Measurements from ENCODE around the gene JPT2. TPM values are rescaled to one million over a fixed set of nuclear protein-coding genes. Genes with fewer than 3 reads are reported as not detected.
"Not testable (repeated sequence)": the region's sequence is repeated elsewhere in the genome, so short reads cannot be mapped to it uniquely, and the experiment has no call there.

JPT2 gene
- total and polyA plus RNA-seq, 5 donors = 11.9 to 38.3 (median 23.0) TPM

- no peaks in the 10 kb centered on the region for H3K27me3 ChIP-seq (ENCODE audit: control insufficient read depth, insufficient read depth)
- no peak overlapping the region for H3K27ac ChIP-seq (ENCODE audit: low read length)
- no peak for ATAC-seq
- intact Hi-C loops (cut with DNase I) = no loop called here
- H3K4me3 ChIP-seq (ENCODE audit: low read length) = no peak overlapping the region
- no peak for DNase-seq
- WGBS = over 99% methylated on average over 5 of the region's 5 CpGs
- no peaks in the 10 kb centered on the region for H3K4me1 ChIP-seq (ENCODE audit: control insufficient read depth, insufficient read depth, low read length)
- no peaks in the 10 kb centered on the region for H3K9me3 ChIP-seq (ENCODE audit: control insufficient read depth, low read length)
Measured at GRCh38 chr16:1696863-1697262, 18.8 kb downstream of the JPT2 start.

GRCh38 chr16:1698680-1699079, 20.6 kb downstream of the JPT2 start:
- ATAC-seq (no peak), DNase-seq (no peak)
- H3K27ac ChIP-seq (ENCODE audit: low read length) = no peak overlapping the region
- intact Hi-C loops (cut with DNase I) = no loop called here
- H3K27me3 ChIP-seq (ENCODE audit: control insufficient read depth, insufficient read depth) = no peaks in the 10 kb centered on the region
- H3K4me3 ChIP-seq (ENCODE audit: low read length) = no peak overlapping the region
- 83% methylated on average over 10 of the region's 10 CpGs for WGBS
- no peaks in the 10 kb centered on the region for H3K4me1 ChIP-seq (ENCODE audit: control insufficient read depth, insufficient read depth, low read length)
- no peaks in the 10 kb centered on the region for H3K9me3 ChIP-seq (ENCODE audit: control insufficient read depth, low read length)

GRCh38 chr16:1700246-1700645, 22.2 kb downstream of the JPT2 start:
- no peaks in the 10 kb centered on the region for H3K27me3 ChIP-seq (ENCODE audit: control insufficient read depth, insufficient read depth)
- no peaks in the 10 kb centered on the region for H3K9me3 ChIP-seq (ENCODE audit: control insufficient read depth, low read length)
- DNase-seq = no peak
- no peak overlapping the region for H3K4me3 ChIP-seq (ENCODE audit: low read length)
- intact Hi-C loops (cut with DNase I) = no loop called here
- WGBS = 89% methylated on average over 3 of the region's 3 CpGs
- no peaks in the 10 kb centered on the region for H3K4me1 ChIP-seq (ENCODE audit: control insufficient read depth, insufficient read depth, low read length)
- ATAC-seq = no peak
- H3K27ac ChIP-seq (ENCODE audit: low read length) = no peak overlapping the region

GRCh38 chr16:1701216-1701878, 23.3 kb downstream of the JPT2 start:
- no peaks in the 10 kb centered on the region for H3K9me3 ChIP-seq (ENCODE audit: control insufficient read depth, low read length)
- no peak overlapping the region for H3K4me3 ChIP-seq (ENCODE audit: low read length)
- WGBS = 84% methylated on average over 6 of the region's 6 CpGs
- ATAC-seq (no peak), DNase-seq (no peak)
- no peaks in the 10 kb centered on the region for H3K4me1 ChIP-seq (ENCODE audit: control insufficient read depth, insufficient read depth, low read length)
- no peaks in the 10 kb centered on the region for H3K27me3 ChIP-seq (ENCODE audit: control insufficient read depth, insufficient read depth)
- intact Hi-C loops (cut with DNase I) = no loop called here
- no peak overlapping the region for H3K27ac ChIP-seq (ENCODE audit: low read length)

GRCh38 chr16:1705324-1705687, 27.2 kb downstream of the JPT2 start:
- peak; percentile 10 to 37 for ATAC-seq
- H3K27me3 ChIP-seq (ENCODE audit: control insufficient read depth, insufficient read depth); intact Hi-C loops (cut with DNase I); H3K9me3 ChIP-seq (ENCODE audit: control insufficient read depth, low read length); DNase-seq; H3K4me1 ChIP-seq (ENCODE audit: control insufficient read depth, insufficient read depth, low read length): not testable (repeated sequence)
- H3K4me3 ChIP-seq (ENCODE audit: low read length) = peak overlapping the region; percentile 63
- whole genome bisulfite sequencing = under 1% methylated on average over 16 of the region's 16 CpGs
- H3K27ac ChIP-seq (ENCODE audit: low read length) = peak overlapping the region; percentile 94

GRCh38 chr16:1705688-1706385, 27.8 kb downstream of the JPT2 start, which contains the start of gene MAPK8IP3:
MAPK8IP3 (plus strand) TSS chr16:1706195; CDS start chr16:1706340, 145 bp downstream.
- Histone ChIP-seq H3K4me3 (ENCODE audit: low read length) (peak within 1 kb of the TSS; percentile 63), H3K9me3 (ENCODE audit: control insufficient read depth, low read length) (no peaks in the 10 kb centered on the region), H3K27ac (ENCODE audit: low read length) (peak within 1 kb of the TSS; percentile 94), H3K27me3 (ENCODE audit: control insufficient read depth, insufficient read depth) (no peaks in the 10 kb centered on the region), H3K4me1 (ENCODE audit: control insufficient read depth, insufficient read depth, low read length) (peaks cover 3% of the 10 kb centered on the region)
- WGBS = under 1% methylated on average over 79 of the region's 79 CpGs
- ATAC-seq (peak; percentile 93 to 95), DNase-seq (peak; percentile 88 to 97 (median 96))
- intact Hi-C loops (cut with DNase I) = no loop called here

GRCh38 chr16:1706386-1707192, 28.5 kb downstream of the JPT2 start:
- ATAC-seq = peak; percentile 18 to 22
- WGBS = under 1% methylated on average over 59 of the region's 62 CpGs
- H3K27ac ChIP-seq (ENCODE audit: low read length) = peak overlapping the region; percentile 73
- no peaks in the 10 kb centered on the region for H3K27me3 ChIP-seq (ENCODE audit: control insufficient read depth, insufficient read depth)
- DNase-seq = peak in 2 of 3 donors; percentile 44 to 55
- intact Hi-C loops (cut with DNase I) = no loop called here
- peaks cover 3% of the 10 kb centered on the region for H3K4me1 ChIP-seq (ENCODE audit: control insufficient read depth, insufficient read depth, low read length)
- no peaks in the 10 kb centered on the region for H3K9me3 ChIP-seq (ENCODE audit: control insufficient read depth, low read length)
- H3K4me3 ChIP-seq (ENCODE audit: low read length) = peak overlapping the region; percentile 57

- Histone ChIP-seq H3K9me3 (ENCODE audit: control insufficient read depth, low read length) (no peaks in the 10 kb centered on the region), H3K4me1 (ENCODE audit: control insufficient read depth, insufficient read depth, low read length) (peaks cover 3% of the 10 kb centered on the region), H3K4me3 (ENCODE audit: low read length) (peak overlapping the region; percentile 57), H3K27me3 (ENCODE audit: control insufficient read depth, insufficient read depth) (no peaks in the 10 kb centered on the region), H3K27ac (ENCODE audit: low read length) (peak overlapping the region; percentile 73)
- intact Hi-C loops (cut with DNase I) = no loop called here
- 15% methylated on average over 16 of the region's 16 CpGs for WGBS
- no peak for ATAC-seq
- peak in 1 of 3 donors; percentile 48 for DNase-seq
Measured at GRCh38 chr16:1707193-1707790, 29.2 kb downstream of the JPT2 start.

GRCh38 chr16:1708083-1708767, 30.1 kb downstream of the JPT2 start:
- Histone ChIP-seq H3K4me1 (ENCODE audit: control insufficient read depth, insufficient read depth, low read length) (peaks cover 8% of the 10 kb centered on the region), H3K9me3 (ENCODE audit: control insufficient read depth, low read length) (no peaks in the 10 kb centered on the region), H3K4me3 (ENCODE audit: low read length) (no peak overlapping the region), H3K27me3 (ENCODE audit: control insufficient read depth, insufficient read depth) (no peaks in the 10 kb centered on the region), H3K27ac (ENCODE audit: low read length) (peak overlapping the region; percentile 73)
- ATAC-seq = no peak
- DNase-seq = peak in 1 of 3 donors; percentile 45
- 77% methylated on average over 18 of the region's 18 CpGs for WGBS
- intact Hi-C loops (cut with DNase I) = no loop called here

- 46% methylated on average over 13 of the region's 13 CpGs for WGBS
- peaks cover 8% of the 10 kb centered on the region for H3K4me1 ChIP-seq (ENCODE audit: control insufficient read depth, insufficient read depth, low read length)
- ATAC-seq (peak; percentile 27 to 42), DNase-seq (peak; percentile 68 to 77 (median 75))
- no peaks in the 10 kb centered on the region for H3K9me3 ChIP-seq (ENCODE audit: control insufficient read depth, low read length)
- intact Hi-C loops (cut with DNase I) = no loop called here
- H3K27ac ChIP-seq (ENCODE audit: low read length) = peak overlapping the region; percentile 73
- no peaks in the 10 kb centered on the region for H3K27me3 ChIP-seq (ENCODE audit: control insufficient read depth, insufficient read depth)
- H3K4me3 ChIP-seq (ENCODE audit: low read length) = no peak overlapping the region
Measured at GRCh38 chr16:1708768-1709180, 30.7 kb downstream of the JPT2 start.
